ENCODE measurements around the gene AKAP6. TPM values are rescaled to one million over a fixed set of nuclear protein-coding genes. Genes with fewer than 3 reads are reported as not detected.
"Not testable (repeated sequence)": the region's sequence is repeated elsewhere in the genome, so short reads cannot be mapped to it uniquely, and the experiment has no call there.

The AKAP6 gene
- polyA plus RNA-seq, 3 donors = 2.6 to 2.7 (median 2.6) TPM

DNA sequence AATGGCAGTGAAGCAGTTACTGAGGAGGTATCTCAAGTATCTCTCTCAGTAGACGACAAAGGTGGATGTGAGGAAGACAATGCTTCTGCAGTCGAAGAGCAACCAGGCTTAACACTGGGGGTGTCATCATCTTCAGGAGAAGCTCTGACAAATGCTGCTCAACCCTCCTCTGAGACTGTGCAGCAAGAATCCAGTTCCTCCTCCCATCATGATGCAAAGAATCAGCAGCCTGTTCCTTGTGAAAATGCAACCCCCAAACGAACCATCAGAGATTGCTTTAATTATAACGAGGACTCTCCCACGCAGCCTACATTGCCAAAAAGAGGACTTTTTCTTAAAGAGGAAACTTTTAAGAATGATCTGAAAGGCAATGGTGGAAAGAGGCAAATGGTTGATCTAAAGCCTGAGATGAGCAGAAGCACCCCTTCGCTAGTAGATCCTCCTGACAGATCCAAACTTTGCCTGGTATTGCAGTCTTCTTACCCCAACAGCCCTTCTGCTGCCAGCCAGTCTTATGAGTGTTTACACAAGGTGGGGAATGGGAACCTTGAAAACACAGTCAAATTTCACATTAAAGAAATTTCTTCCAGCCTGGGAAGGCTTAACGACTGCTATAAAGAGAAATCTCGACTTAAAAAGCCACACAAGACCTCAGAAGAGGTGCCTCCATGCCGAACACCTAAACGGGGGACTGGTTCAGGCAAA is 216.6 kb downstream of the AKAP6 start:
- DNase-seq (ENCODE audit: extremely low read depth in 1 of 11, low read depth in 9 of 11, low spot score in 4 of 11) = no peak

DNA sequence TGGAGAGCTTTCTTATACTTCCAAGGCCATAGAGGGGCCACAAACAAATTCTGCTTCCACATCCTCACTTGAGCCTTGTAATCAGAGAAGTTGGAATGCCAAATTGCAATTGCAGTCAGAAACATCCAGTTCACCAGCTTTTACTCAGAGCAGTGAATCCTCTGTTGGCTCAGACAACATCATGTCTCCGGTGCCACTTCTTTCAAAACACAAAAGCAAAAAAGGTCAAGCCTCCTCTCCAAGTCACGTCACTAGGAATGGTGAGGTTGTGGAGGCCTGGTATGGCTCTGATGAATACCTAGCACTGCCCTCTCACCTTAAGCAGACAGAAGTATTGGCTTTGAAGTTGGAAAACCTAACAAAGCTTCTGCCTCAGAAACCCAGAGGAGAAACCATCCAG is 217.1 kb downstream of the AKAP6 start:
- no peak for DNase-seq (ENCODE audit: extremely low read depth in 1 of 11, low read depth in 9 of 11, low spot score in 4 of 11)

DNA sequence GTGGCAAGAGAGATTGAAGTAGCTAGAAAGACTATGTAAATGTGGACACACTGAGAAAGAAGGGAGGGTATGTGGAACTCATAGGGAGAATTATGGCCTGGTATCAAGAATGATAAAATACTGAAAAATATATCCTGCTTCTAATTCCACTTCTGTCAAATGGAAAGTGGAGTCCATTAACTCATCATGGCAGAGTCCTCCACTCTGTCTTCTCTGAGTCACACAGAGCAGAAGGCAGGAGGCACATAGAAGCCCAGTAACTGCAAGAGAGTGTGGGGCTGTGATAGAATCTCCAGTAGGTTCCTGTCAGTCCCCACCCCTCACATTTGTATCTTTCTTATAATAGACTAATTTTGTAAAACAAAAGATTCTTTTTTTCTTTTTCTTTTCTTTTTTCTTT is 223.7 kb downstream of the AKAP6 start:
- DNase-seq (ENCODE audit: extremely low read depth in 1 of 11, low read depth in 9 of 11, low spot score in 4 of 11) = no peak

DNA sequence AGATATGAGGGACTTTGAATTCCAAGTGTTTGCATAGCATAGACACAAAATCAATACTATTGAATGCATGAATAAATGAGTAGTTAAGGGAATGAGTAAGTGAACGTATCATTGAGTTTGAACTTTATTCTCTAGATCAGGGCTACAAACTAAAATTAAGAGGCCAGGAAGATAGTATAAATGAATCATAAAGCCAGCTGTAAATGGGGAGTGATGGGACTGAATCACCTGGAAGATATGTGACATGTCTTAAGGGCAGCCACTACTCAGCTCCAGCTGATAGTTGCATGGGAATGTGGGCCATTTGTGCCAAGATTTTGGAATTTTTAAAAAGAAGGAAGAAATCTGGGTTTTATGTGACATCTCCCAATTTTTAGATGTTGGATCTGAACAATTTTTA is 229.9 kb downstream of the AKAP6 start:
- DNase-seq (ENCODE audit: extremely low read depth in 1 of 11, low read depth in 9 of 11, low spot score in 4 of 11) = no peak

DNA sequence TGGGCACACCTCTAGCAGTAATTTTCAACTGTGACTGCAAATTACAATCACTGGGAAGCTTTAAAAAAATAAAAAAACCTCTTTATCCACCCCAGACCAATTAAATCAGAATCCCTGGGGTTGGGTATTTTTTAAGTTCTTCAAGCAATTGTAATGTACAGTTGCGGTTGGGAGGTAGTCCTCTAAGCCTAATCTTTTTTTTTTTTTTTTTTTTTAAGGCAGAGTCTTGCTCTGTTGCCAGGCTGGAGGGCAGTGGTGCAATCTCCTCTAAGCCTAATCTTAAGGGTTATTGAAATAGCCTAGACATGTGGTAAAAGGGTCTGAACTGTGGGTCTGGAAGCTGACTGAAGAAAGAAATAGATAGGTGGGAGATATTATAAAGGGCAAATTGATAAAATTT is 230.5 kb downstream of the AKAP6 start:
- no peak for DNase-seq (ENCODE audit: extremely low read depth in 1 of 11, low read depth in 9 of 11, low spot score in 4 of 11)

DNA sequence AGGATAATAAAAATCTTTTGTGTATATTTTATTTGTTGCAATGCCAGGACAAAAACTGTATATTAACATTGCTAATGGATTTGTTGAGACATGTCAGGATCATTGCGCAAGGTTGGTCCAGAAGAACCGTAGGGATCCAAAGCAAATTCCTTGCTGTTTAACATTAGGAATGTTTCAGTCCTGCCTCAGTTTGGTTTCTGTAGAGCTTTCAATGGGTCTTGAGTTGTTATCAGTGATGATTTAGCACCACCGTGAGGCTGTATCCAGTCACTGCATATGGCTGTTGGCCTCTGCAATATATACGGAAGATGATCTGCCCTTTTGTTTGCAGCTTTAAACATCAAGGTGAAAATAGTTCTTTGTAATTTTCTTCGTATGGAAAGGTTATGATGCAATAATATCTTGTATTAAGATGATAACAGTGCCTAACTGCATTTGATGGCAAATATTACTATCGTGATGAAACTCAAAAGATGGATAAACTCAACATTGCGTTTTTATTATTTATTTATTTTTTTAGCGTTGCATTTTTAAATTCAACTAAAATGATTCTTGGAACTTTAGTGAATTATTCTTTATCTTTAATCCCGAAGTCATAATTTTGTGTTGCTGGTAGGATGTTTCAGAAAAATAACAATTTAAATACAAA is 231.2 kb downstream of the AKAP6 start:
- peak; percentile 33 to 74 (median 50) for DNase-seq (ENCODE audit: extremely low read depth in 1 of 11, low read depth in 9 of 11, low spot score in 4 of 11)

DNA sequence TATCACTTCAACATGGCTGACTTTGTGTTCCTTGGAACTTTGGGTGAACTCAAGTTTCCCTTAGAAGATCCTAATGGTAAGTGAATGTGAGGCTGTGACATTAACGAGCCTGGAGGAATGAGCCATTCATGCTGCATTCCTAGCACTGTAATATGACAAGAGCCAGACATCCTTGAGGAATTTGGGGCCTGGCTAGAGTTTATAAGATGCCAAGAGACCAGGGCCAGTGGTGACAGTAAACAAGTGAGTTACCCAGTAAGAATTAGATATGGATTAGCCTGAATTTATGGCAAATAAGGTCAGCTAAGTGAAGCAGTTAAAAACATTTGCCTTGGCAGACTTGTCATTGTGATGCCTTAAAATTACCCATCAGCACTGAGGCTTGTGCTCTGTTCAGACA is 232.4 kb downstream of the AKAP6 start:
- no peak for DNase-seq (ENCODE audit: extremely low read depth in 1 of 11, low read depth in 9 of 11, low spot score in 4 of 11)

DNA sequence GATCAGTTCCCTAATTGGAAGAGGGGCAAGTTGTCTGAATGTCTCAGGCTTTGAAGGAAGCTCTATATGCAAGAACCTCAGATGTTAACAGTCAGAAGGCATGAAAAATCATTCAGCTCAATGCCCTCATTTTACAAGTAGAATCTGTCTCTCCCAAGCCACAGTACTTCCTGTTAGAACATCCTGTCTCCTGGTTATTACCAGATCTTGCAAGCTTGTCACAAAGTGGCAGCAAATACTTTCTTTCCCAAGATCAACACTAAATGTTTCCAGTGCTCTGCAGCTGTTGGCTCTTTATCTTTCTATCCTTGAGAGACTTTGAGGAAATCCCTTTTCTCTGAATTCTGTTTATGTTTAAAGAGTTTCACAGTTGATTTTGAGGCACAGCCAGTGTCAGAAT is 235.5 kb downstream of the AKAP6 start:
- no peak for DNase-seq (ENCODE audit: extremely low read depth in 1 of 11, low read depth in 9 of 11, low spot score in 4 of 11)

DNA sequence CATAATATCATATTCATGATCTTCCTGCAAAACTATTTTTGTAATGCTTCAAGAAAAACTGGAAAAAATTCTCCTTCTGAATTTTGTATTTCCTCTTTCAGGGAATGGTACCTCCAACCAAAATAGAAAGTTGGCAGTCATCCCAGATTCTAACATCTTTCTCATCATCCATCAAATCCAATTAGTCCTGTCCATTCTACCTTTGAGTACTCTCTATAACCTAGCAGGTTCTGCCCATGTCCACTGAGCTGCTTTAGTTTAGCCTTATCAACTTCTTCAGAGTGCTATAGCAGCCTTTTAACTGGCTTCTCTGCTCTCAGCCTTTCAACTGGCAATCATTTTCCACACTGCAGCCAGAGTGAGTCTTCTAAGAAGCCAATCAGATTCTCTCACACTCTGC is 236.2 kb downstream of the AKAP6 start:
- DNase-seq (ENCODE audit: extremely low read depth in 1 of 11, low read depth in 9 of 11, low spot score in 4 of 11) = no peak

DNA sequence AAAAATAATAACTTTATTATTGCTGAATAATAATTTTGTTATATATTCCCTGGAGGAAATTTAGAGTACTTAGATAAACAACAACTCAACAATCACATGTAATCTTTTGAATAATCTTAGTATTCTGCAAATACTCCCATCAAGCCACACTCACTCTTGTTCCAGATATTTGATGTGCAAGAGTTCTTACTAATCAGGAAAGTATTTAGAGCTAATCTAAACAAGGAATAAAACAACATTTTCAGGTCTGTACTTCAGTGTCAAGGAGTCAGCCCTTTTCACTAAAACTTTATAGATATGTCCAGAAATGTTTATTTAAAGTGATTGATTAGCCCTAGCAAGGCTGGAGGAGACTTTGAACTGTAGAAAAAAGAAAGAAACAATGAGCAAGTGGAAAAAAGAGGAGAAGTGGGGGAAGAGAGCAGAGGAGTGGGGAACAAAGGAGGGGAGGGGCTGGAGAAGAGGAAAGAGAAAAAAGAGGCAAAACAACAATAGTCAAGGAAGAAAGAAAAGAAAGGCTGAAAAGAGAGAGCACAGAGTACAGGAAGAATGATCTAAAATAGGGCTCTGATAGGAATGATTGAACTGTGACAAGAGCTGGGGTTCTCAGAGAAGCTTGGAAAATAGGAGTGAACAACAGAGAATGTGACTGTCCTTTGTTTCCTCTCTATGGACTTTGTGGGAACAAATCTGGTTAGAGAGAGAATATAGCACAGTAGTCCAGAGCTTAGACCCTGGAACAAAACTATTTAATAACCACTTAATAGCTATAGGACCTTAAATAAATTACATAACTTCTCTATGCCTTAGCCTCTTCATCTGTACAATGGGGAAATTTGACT is 238.7 kb downstream of the AKAP6 start:
- DNase-seq (ENCODE audit: extremely low read depth in 1 of 11, low read depth in 9 of 11, low spot score in 4 of 11) = no peak

DNA sequence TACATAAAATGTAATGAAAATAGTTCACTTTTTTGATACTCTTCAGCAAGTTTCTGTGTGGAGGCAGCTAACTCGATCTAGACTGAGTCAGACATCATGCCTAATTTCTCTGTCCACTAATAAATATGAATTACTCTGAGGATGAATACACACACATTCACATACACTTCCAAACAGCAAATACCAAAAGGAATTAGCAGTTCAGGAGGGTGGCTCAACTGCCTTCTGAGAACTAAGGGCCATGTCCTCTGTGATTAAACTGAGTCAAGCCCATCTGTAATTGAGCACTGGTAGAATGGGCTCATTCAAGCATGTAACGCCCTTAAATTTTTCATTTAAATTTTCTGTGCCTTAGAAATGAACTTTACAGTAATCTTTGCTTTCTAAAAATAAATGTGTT is 242.5 kb downstream of the AKAP6 start:
- no peak for DNase-seq (ENCODE audit: extremely low read depth in 1 of 11, low read depth in 9 of 11, low spot score in 4 of 11)

DNA sequence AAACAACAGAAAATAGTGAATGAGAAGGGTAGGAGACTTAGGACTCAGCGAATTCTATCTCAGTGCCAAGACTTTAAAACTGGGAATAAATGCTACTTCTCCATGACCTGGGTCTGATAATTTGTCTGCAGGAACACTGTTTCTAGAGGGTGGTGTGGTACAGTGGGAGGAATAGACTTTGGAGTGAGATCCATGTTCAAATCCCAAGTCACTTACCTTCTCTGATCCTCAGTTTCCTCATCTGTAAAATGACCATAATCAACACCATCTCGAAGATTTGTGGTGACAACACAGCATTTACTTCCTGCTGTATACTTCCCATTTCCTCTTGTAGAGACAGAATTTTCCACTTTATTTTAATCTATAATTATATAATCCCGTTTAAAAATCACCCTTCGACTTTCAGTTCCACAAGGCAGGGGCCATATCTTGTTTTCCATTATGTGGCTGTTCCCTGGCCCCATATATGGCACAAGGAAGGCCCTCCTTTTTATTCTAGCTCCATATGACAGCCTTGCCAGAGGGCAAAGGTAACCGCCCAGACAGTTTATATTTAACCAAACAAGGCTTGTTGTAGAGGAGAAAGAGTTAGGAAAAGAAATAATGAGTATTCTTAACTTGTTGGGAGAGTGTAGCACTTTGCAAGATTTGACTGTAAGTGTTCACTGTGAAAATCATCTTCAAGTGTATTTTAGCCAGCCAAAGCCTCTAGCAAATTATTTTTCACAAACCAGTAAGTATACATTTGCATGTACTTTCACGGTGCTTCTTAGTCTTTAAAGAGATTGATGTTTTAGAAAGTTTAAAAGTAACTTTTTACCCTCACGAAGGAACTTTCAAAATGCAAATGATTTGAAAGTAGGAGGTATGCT is 243.1 kb downstream of the AKAP6 start:
- no peak for DNase-seq (ENCODE audit: extremely low read depth in 1 of 11, low read depth in 9 of 11, low spot score in 4 of 11)

DNA sequence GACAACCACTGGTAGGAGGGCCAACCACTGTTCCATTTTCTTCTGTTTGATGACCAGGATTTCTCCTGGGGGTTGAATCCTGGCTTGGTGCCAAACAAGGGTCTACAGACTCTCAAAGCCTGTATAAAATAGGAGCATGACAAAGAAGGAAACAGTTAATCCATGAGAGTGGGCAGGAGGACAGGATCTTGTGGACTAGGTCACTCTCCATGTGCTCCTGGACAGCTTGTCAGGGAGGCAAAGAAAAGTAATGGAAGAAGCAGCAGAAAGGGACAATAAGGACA is 243.7 kb downstream of the AKAP6 start:
- no peak for DNase-seq (ENCODE audit: extremely low read depth in 1 of 11, low read depth in 9 of 11, low spot score in 4 of 11)

DNA sequence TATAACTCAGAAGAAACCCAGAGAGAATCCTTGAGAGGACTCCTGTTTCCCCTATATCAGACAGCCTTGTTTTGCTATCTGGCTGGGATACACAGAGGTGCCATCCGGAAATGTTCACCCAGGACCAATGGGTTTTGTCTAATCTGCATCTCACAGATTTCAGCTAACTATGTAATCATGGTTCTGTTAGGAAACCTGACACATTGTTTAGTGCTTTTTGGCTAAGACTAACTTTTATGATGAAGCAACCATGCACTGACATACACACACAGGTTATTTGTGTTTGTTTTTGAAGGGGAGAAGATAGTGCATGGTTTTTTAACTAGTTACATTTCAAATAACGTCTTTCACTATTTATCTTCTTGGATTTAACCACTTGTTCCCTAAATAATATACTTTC is 245.2 kb downstream of the AKAP6 start:
- DNase-seq (ENCODE audit: extremely low read depth in 1 of 11, low read depth in 9 of 11, low spot score in 4 of 11) = no peak

DNA sequence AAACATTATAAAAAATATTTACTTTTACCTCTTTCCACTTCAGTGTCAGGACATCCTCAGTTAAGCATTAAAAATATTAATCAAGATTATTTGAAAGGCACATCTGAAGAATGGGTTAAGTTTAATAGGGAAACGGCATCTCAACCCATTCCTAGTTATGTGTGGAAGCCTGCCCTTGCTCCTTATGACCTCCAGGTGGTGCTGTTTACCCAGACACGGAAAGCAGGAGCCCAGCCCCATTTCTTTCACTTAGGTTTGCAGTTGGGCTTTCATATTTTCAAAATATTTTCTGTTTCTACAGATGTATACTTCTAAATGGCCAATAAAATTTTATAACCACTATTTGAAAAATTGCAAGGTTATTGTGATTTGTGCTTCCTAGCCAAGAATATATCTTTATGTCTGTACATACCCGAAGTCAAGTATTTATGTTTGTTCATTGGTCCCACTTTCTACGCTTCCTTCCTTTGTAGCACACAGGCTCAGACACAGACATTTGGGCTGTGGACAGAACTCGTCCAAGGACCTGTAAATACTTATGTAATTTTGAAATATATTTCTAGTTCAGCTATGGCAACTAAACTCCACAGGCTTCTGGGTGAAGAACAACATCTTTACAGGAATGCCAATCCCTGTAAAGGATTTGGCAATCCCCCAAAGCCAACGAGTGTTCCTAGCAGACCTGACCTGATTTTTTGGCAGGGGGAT is 247.1 kb downstream of the AKAP6 start:
- peak; percentile 35 to 68 (median 49) for DNase-seq (ENCODE audit: extremely low read depth in 1 of 11, low read depth in 9 of 11, low spot score in 4 of 11)

DNA sequence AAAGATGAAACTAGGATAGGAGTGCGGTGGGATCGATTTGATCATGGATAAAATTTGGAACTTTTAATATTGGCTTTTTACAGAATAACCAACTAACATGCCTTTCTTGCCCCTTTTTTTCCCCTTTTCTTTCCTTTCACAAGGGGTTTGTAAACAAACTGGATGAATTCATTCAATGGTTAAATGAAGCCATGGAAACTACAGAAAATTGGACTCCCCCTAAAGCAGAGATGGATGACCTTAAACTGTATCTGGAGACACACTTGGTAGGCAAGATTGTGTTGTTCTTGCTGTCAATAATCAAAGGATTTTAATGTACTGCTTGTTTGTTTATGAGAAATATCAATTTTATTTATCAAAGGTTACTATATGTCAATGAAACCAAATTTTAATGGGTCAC is 247.9 kb downstream of the AKAP6 start:
- no peak for DNase-seq (ENCODE audit: extremely low read depth in 1 of 11, low read depth in 9 of 11, low spot score in 4 of 11)

DNA sequence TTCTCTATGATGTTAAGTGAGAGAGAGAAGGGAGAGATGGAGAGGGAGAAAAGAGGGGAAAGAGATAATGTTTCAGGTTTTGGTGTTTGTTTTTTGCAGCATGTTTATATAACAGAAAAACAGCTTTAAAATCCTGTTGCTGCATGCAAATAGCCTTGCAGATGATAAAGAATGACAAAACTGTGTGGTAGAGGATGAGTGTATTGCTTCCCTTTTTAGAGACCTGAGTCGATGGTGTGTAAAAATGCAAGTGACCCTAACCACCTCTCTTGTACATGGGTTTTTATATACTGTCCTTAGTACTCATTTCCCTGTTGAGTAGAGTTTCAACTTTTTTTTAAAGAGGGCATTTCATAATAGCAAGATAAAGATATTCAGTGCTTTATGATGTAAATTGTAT is 249.1 kb downstream of the AKAP6 start:
- no peak for DNase-seq (ENCODE audit: extremely low read depth in 1 of 11, low read depth in 9 of 11, low spot score in 4 of 11)

DNA sequence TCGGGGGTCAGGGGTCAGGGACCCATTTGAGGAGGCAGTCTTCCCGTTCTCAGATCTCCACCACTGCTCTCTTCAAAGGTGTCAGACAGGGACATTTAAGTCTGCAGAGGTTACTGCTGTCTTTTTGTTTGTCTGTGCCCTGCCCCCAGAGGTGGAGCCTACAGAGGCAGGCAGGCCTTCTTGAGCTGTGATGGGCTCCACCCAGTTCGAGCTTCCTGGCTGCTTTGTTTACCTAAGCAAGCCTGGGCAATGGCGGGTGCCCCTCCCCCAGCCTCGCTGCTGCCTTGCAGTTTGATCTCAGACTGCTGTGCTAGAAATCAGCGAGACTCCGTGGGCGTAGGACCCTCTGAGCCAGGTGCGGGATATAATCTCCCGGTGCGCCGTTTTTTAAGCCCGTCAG is 254.3 kb downstream of the AKAP6 start:
- DNase-seq (ENCODE audit: extremely low read depth in 1 of 11, low read depth in 9 of 11, low spot score in 4 of 11) = not testable (repeated sequence)

DNA sequence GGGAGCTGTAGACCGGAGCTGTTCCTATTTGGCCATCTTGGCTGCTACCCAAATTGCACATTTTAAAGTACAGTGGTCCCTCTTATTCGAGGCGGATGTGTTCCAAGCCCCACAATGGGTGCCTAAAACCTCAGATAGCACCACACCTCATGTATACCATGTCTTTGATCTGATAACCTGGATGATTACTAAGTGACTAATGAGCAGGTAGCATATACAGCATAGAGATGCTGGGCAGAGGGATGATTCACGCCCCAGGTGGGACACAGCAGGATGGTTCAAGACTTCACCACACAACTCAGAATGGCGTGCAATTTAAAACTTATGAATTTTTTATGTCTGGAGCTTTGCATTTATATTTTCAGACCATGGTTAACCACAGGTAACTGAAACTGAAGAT is 255.0 kb downstream of the AKAP6 start:
- DNase-seq (ENCODE audit: extremely low read depth in 1 of 11, low read depth in 9 of 11, low spot score in 4 of 11) = no peak
